NT2/D1 (cell line): Measurements from ENCODE around the gene CBLIF.

ENCODE experiments used
- DNase-seq: peaks from one replicate; pipeline ENCODE4 v3.0.0-alpha.2; 2011; ENCODE audit warnings: low read depth, low spot score
- H3K27me3 ChIP-seq: 2 replicates; pipeline ENCODE4 v1.6.0; 2011; ENCODE audit warnings: mild to moderate bottlenecking; ENCODE audit not compliant: insufficient read length, insufficient read depth
- H3K36me3 ChIP-seq: 2 replicates; pipeline ENCODE4 v1.6.1; 2011; ENCODE audit warnings: mild to moderate bottlenecking, low read length, mixed read lengths; ENCODE audit not compliant: insufficient read depth, insufficient read length
- H3K4me1 ChIP-seq: 2 replicates; pipeline ENCODE4 v1.5.1; 2011; ENCODE audit not compliant: insufficient read depth, insufficient read length
- H3K4me3 ChIP-seq: 2 replicates; pipeline ENCODE4 v1.5.1; 2011; ENCODE audit warnings: low read depth; ENCODE audit not compliant: insufficient read length
- H3K9ac ChIP-seq: 2 replicates; pipeline ENCODE4 v1.6.0; 2011; ENCODE audit warnings: low read depth; ENCODE audit not compliant: insufficient read length
- H3K9me3 ChIP-seq: 2 replicates; pipeline ENCODE4 v1.5.1; 2011; ENCODE audit warnings: mild to moderate bottlenecking, low read length; ENCODE audit not compliant: insufficient read depth
- SUZ12 ChIP-seq: IDR thresholded peaks from 2 replicates; pipeline ENCODE4 v1.6.1; 2011; ENCODE audit not compliant: insufficient read length, insufficient read depth; ENCODE audit errors: extremely low read depth
- YY1 ChIP-seq: IDR thresholded peaks from 2 replicates; pipeline ENCODE4 v1.6.1; 2011; ENCODE audit not compliant: insufficient read length, insufficient read depth
- ZNF274 ChIP-seq: IDR thresholded peaks from 2 replicates; pipeline ENCODE4 v1.6.1; 2011; ENCODE audit warnings: mild to moderate bottlenecking, low read depth, low read length

Gene CBLIF

DNA sequence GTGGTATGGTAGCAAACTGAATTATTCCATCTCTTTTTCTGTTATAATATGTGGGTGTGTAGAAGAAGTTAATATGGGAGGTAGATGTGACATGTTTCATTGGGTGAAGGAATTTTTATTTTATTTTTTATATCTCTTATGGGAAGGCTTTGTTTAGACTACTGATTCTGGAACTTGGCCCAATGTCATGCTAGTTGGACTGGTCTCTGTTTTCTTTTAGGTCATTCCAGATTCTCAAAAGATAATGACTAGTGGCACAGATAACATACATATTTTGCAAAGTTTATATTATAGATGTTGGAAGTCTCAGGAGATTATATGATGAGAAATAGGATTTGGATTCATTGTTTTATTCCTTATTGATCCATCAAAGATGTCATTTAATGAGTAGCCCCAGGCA is 32.0 kb upstream of the CBLIF start:
- Histone ChIP-seq H3K4me3 (no peak overlapping the region), H3K36me3 (no peaks in the 10 kb centered on the region), H3K27me3 (no peaks in the 10 kb centered on the region), H3K4me1 (no peaks in the 10 kb centered on the region), H3K9ac (no peak overlapping the region), H3K9me3 (no peaks in the 10 kb centered on the region)
- no peak for DNase-seq
- no peak for TF ChIP-seq ZNF274
- TF ChIP-seq YY1: no peak
- no peak for TF ChIP-seq SUZ12

DNA sequence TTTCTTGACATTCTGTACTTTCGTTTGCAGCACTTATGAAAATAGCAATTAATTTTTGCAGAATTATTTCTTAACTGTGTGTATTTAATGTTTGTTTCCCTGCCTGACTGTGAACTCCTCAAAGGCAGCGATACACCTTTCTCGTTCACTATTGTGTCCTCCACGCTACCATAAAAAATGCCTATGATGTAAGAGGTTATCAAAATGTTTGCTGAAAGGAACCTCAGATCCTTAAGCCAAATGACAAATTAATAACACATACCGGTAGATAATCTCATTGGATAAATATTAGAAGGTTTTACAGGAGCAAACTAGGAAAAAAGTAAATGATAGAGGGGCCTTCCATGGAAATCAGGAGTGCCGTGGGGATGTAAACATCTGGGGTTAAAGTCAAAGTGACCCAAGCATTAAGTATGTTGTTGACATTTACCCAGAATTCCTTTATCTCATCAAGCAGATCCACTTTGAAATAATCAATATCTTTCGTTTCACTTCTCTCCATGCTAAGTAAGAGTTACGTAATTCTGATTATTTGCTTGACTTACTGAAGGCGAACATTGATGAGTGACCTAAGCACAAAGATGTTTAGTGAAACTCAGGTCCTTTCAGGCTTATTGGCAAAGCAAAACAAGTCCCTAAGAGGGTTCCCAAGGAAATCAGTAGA is 30.7 kb upstream of the CBLIF start:
- Histone ChIP-seq H3K27me3 (no peaks in the 10 kb centered on the region), H3K4me3 (no peak overlapping the region), H3K9me3 (no peaks in the 10 kb centered on the region), H3K36me3 (no peaks in the 10 kb centered on the region), H3K4me1 (no peaks in the 10 kb centered on the region), H3K9ac (no peak overlapping the region)
- no peak for TF ChIP-seq ZNF274
- TF ChIP-seq YY1: no peak
- no peak for TF ChIP-seq SUZ12
- no peak for DNase-seq

GRCh38 chr11:59872076-59872475 is 26.8 kb upstream of the CBLIF start:
- H3K4me1 ChIP-seq: no peaks in the 10 kb centered on the region
- H3K9ac ChIP-seq: no peak overlapping the region
- no peaks in the 10 kb centered on the region for H3K36me3 ChIP-seq
- TF ChIP-seq ZNF274 (no peak), SUZ12 (no peak), YY1 (no peak)
- no peak overlapping the region for H3K4me3 ChIP-seq
- H3K9me3 ChIP-seq: no peaks in the 10 kb centered on the region
- H3K27me3 ChIP-seq: no peaks in the 10 kb centered on the region
- no peak for DNase-seq

GRCh38 chr11:59867946-59868345 is 22.6 kb upstream of the CBLIF start:
- Histone ChIP-seq H3K27me3 (no peaks in the 10 kb centered on the region), H3K36me3 (no peaks in the 10 kb centered on the region), H3K4me3 (no peak overlapping the region), H3K9ac (no peak overlapping the region), H3K9me3 (no peaks in the 10 kb centered on the region), H3K4me1 (no peaks in the 10 kb centered on the region)
- no peak for DNase-seq
- no peak for TF ChIP-seq ZNF274
- TF ChIP-seq SUZ12: no peak
- no peak for TF ChIP-seq YY1

DNA sequence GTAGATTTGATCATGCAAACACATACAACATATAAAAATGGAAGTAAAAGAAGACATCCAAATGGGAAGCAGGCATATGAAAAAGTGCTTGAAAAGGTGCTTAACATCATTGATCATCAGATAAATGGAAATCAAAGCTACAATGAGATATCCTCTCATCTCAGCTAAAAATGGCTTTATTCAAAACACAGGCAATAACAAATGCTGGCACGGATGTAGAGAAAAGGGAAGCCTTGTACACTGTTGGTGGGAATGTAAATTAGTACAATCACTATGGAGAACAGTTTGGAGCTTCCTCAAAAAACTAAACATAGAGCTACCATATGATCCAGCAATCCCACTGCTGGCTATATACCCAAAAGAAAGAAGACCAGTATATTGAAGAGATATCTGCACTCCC is 21.5 kb upstream of the CBLIF start:
- Histone ChIP-seq H3K9ac (no peak overlapping the region), H3K9me3 (no peaks in the 10 kb centered on the region), H3K36me3 (no peaks in the 10 kb centered on the region), H3K4me1 (no peaks in the 10 kb centered on the region), H3K4me3 (no peak overlapping the region), H3K27me3 (no peaks in the 10 kb centered on the region)
- no peak for TF ChIP-seq ZNF274
- TF ChIP-seq SUZ12: no peak
- TF ChIP-seq YY1: no peak
- DNase-seq: no peak

GRCh38 chr11:59866397-59866796 is 21.1 kb upstream of the CBLIF start, which contains the start of gene TCN1:
Gene TCN1, minus strand, starts transcription at chr11:59866487. Its CDS starts 17 bp downstream, at chr11:59866470.
- DNase-seq: no peak
- Histone ChIP-seq H3K4me3 (no peak within 1 kb of the TSS), H3K36me3 (no peaks in the 10 kb centered on the region), H3K9me3 (no peaks in the 10 kb centered on the region), H3K4me1 (no peaks in the 10 kb centered on the region), H3K9ac (no peak within 1 kb of the TSS), H3K27me3 (no peaks in the 10 kb centered on the region)
- no peak for TF ChIP-seq SUZ12
- no peak for TF ChIP-seq ZNF274
- TF ChIP-seq YY1: no peak

DNA sequence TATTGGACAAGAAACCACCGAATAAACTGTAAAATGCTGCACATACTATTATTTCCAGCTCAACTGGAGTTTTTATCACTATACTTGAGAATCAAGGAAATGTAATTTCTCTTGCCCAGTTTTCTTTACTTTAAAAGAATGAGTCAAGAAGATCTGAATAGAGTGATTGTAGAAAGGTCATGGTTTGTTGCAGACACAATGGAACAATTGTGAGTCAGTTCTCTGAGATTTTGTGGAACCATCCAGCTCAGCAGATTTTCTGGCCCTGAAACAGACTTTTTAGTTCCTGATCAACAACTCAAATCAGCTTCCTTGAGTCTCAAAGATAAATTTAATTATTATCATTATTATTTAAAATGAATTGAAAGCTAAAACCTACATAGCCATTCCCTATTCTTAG is 19.7 kb upstream of the CBLIF start:
- DNase-seq: no peak
- no peaks in the 10 kb centered on the region for H3K27me3 ChIP-seq
- TF ChIP-seq SUZ12 (no peak), YY1 (no peak), ZNF274 (no peak)
- no peak overlapping the region for H3K9ac ChIP-seq
- H3K9me3 ChIP-seq: no peaks in the 10 kb centered on the region
- no peaks in the 10 kb centered on the region for H3K4me1 ChIP-seq
- no peak overlapping the region for H3K4me3 ChIP-seq
- H3K36me3 ChIP-seq: no peaks in the 10 kb centered on the region
